H9 (cell line): ENCODE results near the gene SCNN1B. TPM values are rescaled to one million over a fixed set of nuclear protein-coding genes. Genes with fewer than 3 reads are reported as not detected.

Experiments
- DNase-seq: peaks from one replicate; pipeline ENCODE4 v3.0.0-alpha.2; 2017
- H2AFZ ChIP-seq: one replicate; pipeline ENCODE4 v1.6.1; 2013; ENCODE audit warnings: mild to moderate bottlenecking, low read length, control low read depth, moderate library complexity
- H2AK5ac ChIP-seq: 2 replicates; pipeline ENCODE4 v1.6.1; 2013; ENCODE audit warnings: low read length, control low read depth, mixed read lengths; ENCODE audit not compliant: insufficient read length
- H2BK120ac ChIP-seq: one replicate; pipeline ENCODE4 v1.6.1; 2013; ENCODE audit warnings: low read depth, mild to moderate bottlenecking, low read length, control low read depth, inconsistent platforms; ENCODE audit not compliant: poor library complexity, severe bottlenecking
- H2BK12ac ChIP-seq: 2 replicates; pipeline ENCODE4 v1.6.1; 2013; ENCODE audit warnings: low read length, control low read depth, mixed read lengths, low read depth; ENCODE audit not compliant: insufficient read length
- H2BK15ac ChIP-seq: 2 replicates; pipeline ENCODE4 v1.6.1; 2013; ENCODE audit warnings: low read depth, low read length, control low read depth
- H2BK20ac ChIP-seq: one replicate; pipeline ENCODE4 v1.6.1; 2013; ENCODE audit warnings: low read depth, mild to moderate bottlenecking, low read length, control low read depth, inconsistent platforms; ENCODE audit not compliant: poor library complexity, severe bottlenecking
- H2BK5ac ChIP-seq: 2 replicates; pipeline ENCODE4 v1.6.1; 2013; ENCODE audit warnings: low read length, control low read depth, mixed read lengths; ENCODE audit not compliant: insufficient read length
- H3K14ac ChIP-seq: 2 replicates; pipeline ENCODE4 v1.6.1; 2013; ENCODE audit warnings: low read length, control low read depth; ENCODE audit not compliant: insufficient read depth
- H3K18ac ChIP-seq: 2 replicates; pipeline ENCODE4 v1.6.1; 2013; ENCODE audit warnings: low read depth, mild to moderate bottlenecking, mixed read lengths, low read length, control low read depth; ENCODE audit not compliant: insufficient read length
- H3K23ac ChIP-seq: 2 replicates; pipeline ENCODE4 v1.6.1; 2013; ENCODE audit warnings: low read length, control low read depth, mixed read lengths, low read depth; ENCODE audit not compliant: insufficient read length
- H3K23me2 ChIP-seq: 2 replicates; pipeline ENCODE4 v1.6.1; 2013; ENCODE audit warnings: low read depth, mild to moderate bottlenecking, mixed read lengths, low read length, control low read depth; ENCODE audit not compliant: insufficient read length, poor library complexity, severe bottlenecking
- H3K27ac ChIP-seq: 2 replicates; pipeline ENCODE4 v1.5.1; 2013; ENCODE audit warnings: low read length, control low read depth, mixed read lengths, low read depth; ENCODE audit not compliant: insufficient read length
- H3K27me3 ChIP-seq: 2 replicates; pipeline ENCODE4 v1.6.1; 2013; ENCODE audit warnings: low read length, control low read depth, inconsistent platforms; ENCODE audit not compliant: insufficient read depth
- H3K4ac ChIP-seq: 2 replicates; pipeline ENCODE4 v1.6.1; 2013; ENCODE audit warnings: low read depth, mild to moderate bottlenecking, control low read depth, inconsistent platforms, low read length, moderate library complexity
- H3K4me1 ChIP-seq: 2 replicates; pipeline ENCODE4 v1.6.1; 2013; ENCODE audit warnings: low read length, control low read depth, inconsistent platforms; ENCODE audit not compliant: insufficient read depth
- H3K4me2 ChIP-seq: 2 replicates; pipeline ENCODE4 v1.6.1; 2013; ENCODE audit warnings: low read length, control low read depth, mixed read lengths; ENCODE audit not compliant: insufficient read length, insufficient read depth
- H3K56ac ChIP-seq: 2 replicates; pipeline ENCODE4 v1.6.1; 2013; ENCODE audit warnings: low read depth, mild to moderate bottlenecking, mixed read lengths, low read length, control low read depth; ENCODE audit not compliant: insufficient read length
- H3K79me1 ChIP-seq: 2 replicates; pipeline ENCODE4 v1.6.1; 2013; ENCODE audit warnings: low read depth, mild to moderate bottlenecking, moderate library complexity, low read length, control low read depth, inconsistent platforms; ENCODE audit not compliant: insufficient read depth, poor library complexity, severe bottlenecking
- H3K79me2 ChIP-seq: 2 replicates; pipeline ENCODE4 v1.6.1; 2013; ENCODE audit warnings: low read length, control low read depth, inconsistent platforms; ENCODE audit not compliant: insufficient read depth
- H3K9ac ChIP-seq: 2 replicates; pipeline ENCODE4 v1.6.1; 2013; ENCODE audit warnings: low read length, control low read depth, mixed read lengths; ENCODE audit not compliant: insufficient read length; ENCODE audit errors: extremely low read depth
- H3K9me3 ChIP-seq: one replicate; pipeline ENCODE4 v1.6.1; 2013; ENCODE audit warnings: low read depth, low read length, inconsistent platforms; ENCODE audit not compliant: control insufficient read depth
- H3T11ph ChIP-seq: one replicate; pipeline ENCODE4 v1.6.1; 2013; ENCODE audit warnings: mild to moderate bottlenecking, low read length, control low read depth, inconsistent platforms
- H4K20me1 ChIP-seq: one replicate; pipeline ENCODE4 v1.6.1; 2013; ENCODE audit not compliant: control insufficient read depth, insufficient read length, insufficient read depth
- H4K5ac ChIP-seq: 2 replicates; pipeline ENCODE4 v1.6.1; 2013; ENCODE audit warnings: low read depth, mild to moderate bottlenecking, mixed read lengths, low read length, control low read depth; ENCODE audit not compliant: insufficient read length
- H4K8ac ChIP-seq: replicated peaks from 2 replicates; pipeline ENCODE4 v1.6.1; 2013; ENCODE audit warnings: low read length, control low read depth, mixed read lengths, low read depth; ENCODE audit not compliant: insufficient read length
- H4K91ac ChIP-seq: 2 replicates; pipeline ENCODE4 v1.6.1; 2013; ENCODE audit warnings: low read depth, mild to moderate bottlenecking, moderate library complexity, mixed read lengths, low read length, control low read depth; ENCODE audit not compliant: insufficient read length
- H3K27ac Mint-ChIP-seq, 3 experiments: 2 replicates in 2 of 3; 3 replicates in 1 of 3; pipeline ENCODE4 v1.8.0; 2020 to 2021; ENCODE audit warnings: mixed read lengths in 3 of 3, mild to moderate bottlenecking in 1 of 3, moderate library complexity in 1 of 3
- H3K27me3 Mint-ChIP-seq: 2 replicates; pipeline ENCODE4 v1.8.0; 2021; ENCODE audit warnings: low read depth, mild to moderate bottlenecking, moderate library complexity, mixed read lengths
- H3K36me3 Mint-ChIP-seq, 3 experiments: 2 replicates in 2 of 3; 3 replicates in 1 of 3; pipeline ENCODE4 v1.8.0; 2020 to 2021; ENCODE audit warnings: low read depth in 3 of 3, mixed read lengths in 3 of 3; ENCODE audit not compliant: insufficient read depth in 1 of 3
- H3K4me1 Mint-ChIP-seq, 2 experiments: 2 replicates each; pipeline ENCODE4 v1.8.0; 2020; ENCODE audit warnings: mixed read lengths in 2 of 2
- H3K4me3 Mint-ChIP-seq, 2 experiments: 2 replicates in 1 of 2; 3 replicates in 1 of 2; pipeline ENCODE4 v1.8.0; 2020 to 2021; ENCODE audit warnings: mild to moderate bottlenecking in 2 of 2, mixed read lengths in 2 of 2, moderate library complexity in 1 of 2
- H3K9me3 Mint-ChIP-seq, 2 experiments: 2 replicates in 1 of 2; 3 replicates in 1 of 2; pipeline ENCODE4 v1.8.0; 2020; ENCODE audit warnings: mild to moderate bottlenecking in 2 of 2, mixed read lengths in 2 of 2, moderate library complexity in 1 of 2
- WGBS: extraction: QIAGEN DNeasy Blood & Tissue Kit; methylation state at CpG from one replicate; pipeline ENCODE4 v1.1.7; 2013; ENCODE audit warnings: missing lambda C conversion rate, low lambda C conversion rate, mixed read lengths; ENCODE audit not compliant: insufficient read length; ENCODE audit errors: extremely low coverage; 5-methylcytosine and 5-hydroxymethylcytosine counted together
- total RNA-seq: library from RNA; stranded (reverse); gene quantifications from 2 replicates; pipeline ENCODE4 v1.2.1, GENCODE V29; 2021
- TF ChIP-seq, protein P1 (sequence below): fragments of 200-600 bp; sonication (generic); conservative IDR thresholded peaks from 3 replicates; pipeline ENCODE4 v1.8.0; 2021; ENCODE audit warnings: antibody characterized with exemption, mild to moderate bottlenecking

The SCNN1B gene
- total RNA-seq, 1 experiment from 2014 or later, result 0.11 TPM

DNA sequence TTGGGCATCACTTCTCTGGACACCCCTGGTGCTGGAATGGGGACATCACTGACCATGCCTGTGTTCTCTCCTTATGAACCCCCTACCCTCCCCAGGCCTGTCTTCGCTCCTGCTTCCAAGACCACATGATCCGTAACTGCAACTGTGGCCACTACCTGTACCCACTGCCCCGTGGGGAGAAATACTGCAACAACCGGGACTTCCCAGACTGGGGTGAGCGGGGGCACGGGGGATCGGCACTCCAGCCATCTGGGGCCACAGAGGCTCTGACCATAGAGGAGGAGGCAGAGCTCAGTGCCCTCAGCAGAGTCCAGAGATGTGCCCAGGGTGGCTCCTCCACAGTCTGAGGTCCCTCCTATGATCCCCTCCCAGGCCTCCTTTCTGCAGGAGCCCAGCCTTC is 73.5 kb downstream of the SCNN1B start:
- H2AFZ ChIP-seq, result no peak overlapping the region
- Mint-ChIP-seq H3K36me3 (no peaks in the 10 kb centered on the region; a peak in 1 of 7 replicates), H3K27ac (peak overlapping the region in 1 of 3 experiments; percentile 1; a peak in 1 of 7 replicates), H3K4me3 (no peak overlapping the region), H3K27me3 (no peaks in the 10 kb centered on the region; the same call in none of the 2 replicates), H3K4me1 (peaks cover 18 to 23% of the 10 kb centered on the region in 2 experiments), H3K9me3 (no peaks in the 10 kb centered on the region)
- DNase-seq, result no peak
- H3K23ac ChIP-seq, result no peak overlapping the region
- TF ChIP-seq, protein P1, sequence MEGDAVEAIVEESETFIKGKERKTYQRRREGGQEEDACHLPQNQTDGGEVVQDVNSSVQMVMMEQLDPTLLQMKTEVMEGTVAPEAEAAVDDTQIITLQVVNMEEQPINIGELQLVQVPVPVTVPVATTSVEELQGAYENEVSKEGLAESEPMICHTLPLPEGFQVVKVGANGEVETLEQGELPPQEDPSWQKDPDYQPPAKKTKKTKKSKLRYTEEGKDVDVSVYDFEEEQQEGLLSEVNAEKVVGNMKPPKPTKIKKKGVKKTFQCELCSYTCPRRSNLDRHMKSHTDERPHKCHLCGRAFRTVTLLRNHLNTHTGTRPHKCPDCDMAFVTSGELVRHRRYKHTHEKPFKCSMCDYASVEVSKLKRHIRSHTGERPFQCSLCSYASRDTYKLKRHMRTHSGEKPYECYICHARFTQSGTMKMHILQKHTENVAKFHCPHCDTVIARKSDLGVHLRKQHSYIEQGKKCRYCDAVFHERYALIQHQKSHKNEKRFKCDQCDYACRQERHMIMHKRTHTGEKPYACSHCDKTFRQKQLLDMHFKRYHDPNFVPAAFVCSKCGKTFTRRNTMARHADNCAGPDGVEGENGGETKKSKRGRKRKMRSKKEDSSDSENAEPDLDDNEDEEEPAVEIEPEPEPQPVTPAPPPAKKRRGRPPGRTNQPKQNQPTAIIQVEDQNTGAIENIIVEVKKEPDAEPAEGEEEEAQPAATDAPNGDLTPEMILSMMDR, result no peak
- H2BK5ac ChIP-seq, result no peak overlapping the region
- no peaks in the 10 kb centered on the region for H3K23me2 ChIP-seq
- no peak overlapping the region for H3K14ac ChIP-seq
- H3K56ac ChIP-seq, result no peak overlapping the region
- H2BK20ac ChIP-seq, result no peak overlapping the region
- no peak overlapping the region for H2AK5ac ChIP-seq
- peaks cover 3% of the 10 kb centered on the region for H4K20me1 ChIP-seq
- H3K4ac ChIP-seq, result no peak overlapping the region
- no peaks in the 10 kb centered on the region for H3K79me2 ChIP-seq
- WGBS, result no CpG with 5 or more reads among the region's 7 CpGs
- H3K27ac ChIP-seq, result no peak overlapping the region
- no peak overlapping the region for H4K5ac ChIP-seq
- no peaks in the 10 kb centered on the region for H3K9me3 ChIP-seq
- no peak overlapping the region for H2BK15ac ChIP-seq
- H3K27me3 ChIP-seq, result no peaks in the 10 kb centered on the region
- no peak overlapping the region for H3K4me2 ChIP-seq
- H3K4me1 ChIP-seq, result no peaks in the 10 kb centered on the region; the same call in 1 of the 2 replicates
- H3K79me1 ChIP-seq, result no peaks in the 10 kb centered on the region
- no peak overlapping the region for H3K18ac ChIP-seq
- H4K8ac ChIP-seq, result no peak overlapping the region
- no peak overlapping the region for H2BK120ac ChIP-seq
- H3K9ac ChIP-seq, result no peak overlapping the region
- H3T11ph ChIP-seq, result no peak overlapping the region
- no peak overlapping the region for H4K91ac ChIP-seq
- H2BK12ac ChIP-seq, result no peak overlapping the region
